C4-2B (cell line): ENCODE data around the gene CHRNA3.

Source experiments
- ZFX ChIP-seq: fragments of 450-650 bp; IDR thresholded peaks from 2 replicates; pipeline ENCODE4 v1.6.1; 2017
- TF ChIP-seq, protein P1 (sequence below): fragments of 450-650 bp; conservative IDR thresholded peaks from 2 replicates; pipeline ENCODE4 v1.5.1; 2017; ENCODE audit warnings: mild to moderate bottlenecking

GRCh38 chr15:78620021-78620526 lies 722 bp downstream of the CHRNA3 start:
- TF ChIP-seq, protein P1, sequence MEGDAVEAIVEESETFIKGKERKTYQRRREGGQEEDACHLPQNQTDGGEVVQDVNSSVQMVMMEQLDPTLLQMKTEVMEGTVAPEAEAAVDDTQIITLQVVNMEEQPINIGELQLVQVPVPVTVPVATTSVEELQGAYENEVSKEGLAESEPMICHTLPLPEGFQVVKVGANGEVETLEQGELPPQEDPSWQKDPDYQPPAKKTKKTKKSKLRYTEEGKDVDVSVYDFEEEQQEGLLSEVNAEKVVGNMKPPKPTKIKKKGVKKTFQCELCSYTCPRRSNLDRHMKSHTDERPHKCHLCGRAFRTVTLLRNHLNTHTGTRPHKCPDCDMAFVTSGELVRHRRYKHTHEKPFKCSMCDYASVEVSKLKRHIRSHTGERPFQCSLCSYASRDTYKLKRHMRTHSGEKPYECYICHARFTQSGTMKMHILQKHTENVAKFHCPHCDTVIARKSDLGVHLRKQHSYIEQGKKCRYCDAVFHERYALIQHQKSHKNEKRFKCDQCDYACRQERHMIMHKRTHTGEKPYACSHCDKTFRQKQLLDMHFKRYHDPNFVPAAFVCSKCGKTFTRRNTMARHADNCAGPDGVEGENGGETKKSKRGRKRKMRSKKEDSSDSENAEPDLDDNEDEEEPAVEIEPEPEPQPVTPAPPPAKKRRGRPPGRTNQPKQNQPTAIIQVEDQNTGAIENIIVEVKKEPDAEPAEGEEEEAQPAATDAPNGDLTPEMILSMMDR: no peak
- TF ChIP-seq ZFX: no peak
